HG02678 (cell line): ENCODE results near the gene CERS5.
"Not testable (repeated sequence)": the region's sequence is repeated elsewhere in the genome, so short reads cannot be mapped to it uniquely, and the experiment has no call there.

Source experiments
- ATAC-seq: cut with Tn5 transposase; IDR thresholded peaks from one replicate; pipeline ENCODE4 v1.9.1; 2021; ENCODE audit warnings: mild to moderate bottlenecking, moderate library complexity; ENCODE audit not compliant: unreplicated experiment

Gene CERS5

GRCh38 chr12:50104417-50105366 lies 62.5 kb downstream of the CERS5 start:
- no peak for ATAC-seq

GRCh38 chr12:50103767-50104321 lies 63.3 kb downstream of the CERS5 start, which contains the start of gene GPD1:
GPD1 (plus strand) TSS chr12:50104008; CDS start chr12:50104051, 43 bp downstream.
- no peak for ATAC-seq

GRCh38 chr12:50103351-50103750 lies 63.8 kb downstream of the CERS5 start:
- no peak for ATAC-seq

GRCh38 chr12:50102646-50103309 lies 64.4 kb downstream of the CERS5 start:
- ATAC-seq: no peak

GRCh38 chr12:50102131-50102531 lies 65.0 kb downstream of the CERS5 start:
- no peak for ATAC-seq

GRCh38 chr12:50101663-50102062 lies 65.5 kb downstream of the CERS5 start:
- ATAC-seq: no peak

- no peak for ATAC-seq
Measured at GRCh38 chr12:50100561-50100960, 66.6 kb downstream of the CERS5 start.

GRCh38 chr12:50099302-50100008 lies 67.7 kb downstream of the CERS5 start:
- no peak for ATAC-seq

- ATAC-seq: no peak
Measured at GRCh38 chr12:50097952-50098351, 69.2 kb downstream of the CERS5 start.

GRCh38 chr12:50090391-50090790 lies 76.8 kb downstream of the CERS5 start:
- ATAC-seq: no peak

- ATAC-seq: no peak
Measured at GRCh38 chr12:50089730-50090129, 77.4 kb downstream of the CERS5 start.

GRCh38 chr12:50088577-50089335 lies 78.4 kb downstream of the CERS5 start:
- no peak for ATAC-seq

- no peak for ATAC-seq
Measured at GRCh38 chr12:50087995-50088394, 79.2 kb downstream of the CERS5 start.

- ATAC-seq: no peak
Measured at GRCh38 chr12:50087151-50087550, 80.0 kb downstream of the CERS5 start.

- no peak for ATAC-seq
Measured at GRCh38 chr12:50086148-50086547, 81.0 kb downstream of the CERS5 start.

GRCh38 chr12:50085615-50086072 lies 81.5 kb downstream of the CERS5 start:
- no peak for ATAC-seq

GRCh38 chr12:50084775-50085614 lies 82.2 kb downstream of the CERS5 start, which contains the start of gene SMARCD1:
SMARCD1 (plus strand) TSS chr12:50085342; CDS start chr12:50085370, 28 bp downstream.
- ATAC-seq: peak; percentile 86

- ATAC-seq: not testable (repeated sequence)
Measured at GRCh38 chr12:50084409-50084774, 82.8 kb downstream of the CERS5 start.

- ATAC-seq: no peak
Measured at GRCh38 chr12:50083301-50083700, 83.9 kb downstream of the CERS5 start.
